22Rv1 (cell line): ENCODE results near the gene RNF41.

Experiments
- ZFX ChIP-seq: fragments of 450-650 bp; IDR thresholded peaks from 2 replicates; pipeline ENCODE4 v1.6.1; 2017; ENCODE audit warnings: antibody characterized with exemption, borderline replicate concordance
- TF ChIP-seq, protein P1 (sequence below): fragments of 450-650 bp; IDR thresholded peaks from 2 replicates; pipeline ENCODE4 v1.5.1; 2017; ENCODE audit warnings: mild to moderate bottlenecking

DNA sequence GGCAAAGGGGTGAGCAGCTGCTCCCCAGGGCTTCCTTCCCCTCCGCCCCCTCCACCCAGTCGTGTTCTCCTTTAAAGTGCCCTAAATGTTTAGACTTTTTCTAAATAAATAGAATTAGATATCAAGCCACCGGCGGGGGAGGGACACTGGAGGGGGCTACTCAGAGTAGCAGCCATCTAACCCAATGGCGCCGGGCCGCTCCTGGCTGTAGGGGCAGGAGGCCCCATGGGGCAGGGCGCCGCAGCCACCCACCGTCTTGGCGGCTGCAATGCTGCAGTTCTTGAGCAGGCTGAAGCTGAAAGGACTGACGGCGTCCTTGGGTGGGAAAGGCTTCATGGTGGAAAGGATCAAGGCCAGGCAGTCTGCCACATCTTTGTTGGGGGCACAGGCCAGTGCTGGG, 21.3 kb upstream of the RNF41 start:
- TF ChIP-seq, protein P1, sequence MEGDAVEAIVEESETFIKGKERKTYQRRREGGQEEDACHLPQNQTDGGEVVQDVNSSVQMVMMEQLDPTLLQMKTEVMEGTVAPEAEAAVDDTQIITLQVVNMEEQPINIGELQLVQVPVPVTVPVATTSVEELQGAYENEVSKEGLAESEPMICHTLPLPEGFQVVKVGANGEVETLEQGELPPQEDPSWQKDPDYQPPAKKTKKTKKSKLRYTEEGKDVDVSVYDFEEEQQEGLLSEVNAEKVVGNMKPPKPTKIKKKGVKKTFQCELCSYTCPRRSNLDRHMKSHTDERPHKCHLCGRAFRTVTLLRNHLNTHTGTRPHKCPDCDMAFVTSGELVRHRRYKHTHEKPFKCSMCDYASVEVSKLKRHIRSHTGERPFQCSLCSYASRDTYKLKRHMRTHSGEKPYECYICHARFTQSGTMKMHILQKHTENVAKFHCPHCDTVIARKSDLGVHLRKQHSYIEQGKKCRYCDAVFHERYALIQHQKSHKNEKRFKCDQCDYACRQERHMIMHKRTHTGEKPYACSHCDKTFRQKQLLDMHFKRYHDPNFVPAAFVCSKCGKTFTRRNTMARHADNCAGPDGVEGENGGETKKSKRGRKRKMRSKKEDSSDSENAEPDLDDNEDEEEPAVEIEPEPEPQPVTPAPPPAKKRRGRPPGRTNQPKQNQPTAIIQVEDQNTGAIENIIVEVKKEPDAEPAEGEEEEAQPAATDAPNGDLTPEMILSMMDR, result no peak
- TF ChIP-seq ZFX, result no peak
